Left lobe of liver (tissue), 2 donors: ENCODE measurements around the gene DNAJC4. TPM values are rescaled to one million over a fixed set of nuclear protein-coding genes. Genes with fewer than 3 reads are reported as not detected.
A peak's percentile ranks its signal among the peaks of the same experiment; 100 is the strongest.

Experiments
- ATAC-seq: fragments of 200-7000 bp; cut with Tn5 transposase; one replicate; pipeline ENCODE4 v1.9.1; 2020; ENCODE audit warnings: mild to moderate bottlenecking, moderate library complexity
- DNase-seq: peaks from one replicate; pipeline ENCODE4 v3.0.0-alpha.2; 2020; ENCODE audit warnings: low spot score
- total RNA-seq: library from RNA; stranded (reverse); gene quantifications from one replicate; pipeline ENCODE4 v1.2.1, GENCODE V29; 2021
- donor health status: DM: no; HTN: no; CAD: no; lungs with moderate emphysema.
- donor health status: DM: no; HTN: yes; CAD: no.

DNAJC4 gene, protein sequence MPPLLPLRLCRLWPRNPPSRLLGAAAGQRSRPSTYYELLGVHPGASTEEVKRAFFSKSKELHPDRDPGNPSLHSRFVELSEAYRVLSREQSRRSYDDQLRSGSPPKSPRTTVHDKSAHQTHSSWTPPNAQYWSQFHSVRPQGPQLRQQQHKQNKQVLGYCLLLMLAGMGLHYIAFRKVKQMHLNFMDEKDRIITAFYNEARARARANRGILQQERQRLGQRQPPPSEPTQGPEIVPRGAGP
- 28.2 TPM for total RNA-seq

DNA sequence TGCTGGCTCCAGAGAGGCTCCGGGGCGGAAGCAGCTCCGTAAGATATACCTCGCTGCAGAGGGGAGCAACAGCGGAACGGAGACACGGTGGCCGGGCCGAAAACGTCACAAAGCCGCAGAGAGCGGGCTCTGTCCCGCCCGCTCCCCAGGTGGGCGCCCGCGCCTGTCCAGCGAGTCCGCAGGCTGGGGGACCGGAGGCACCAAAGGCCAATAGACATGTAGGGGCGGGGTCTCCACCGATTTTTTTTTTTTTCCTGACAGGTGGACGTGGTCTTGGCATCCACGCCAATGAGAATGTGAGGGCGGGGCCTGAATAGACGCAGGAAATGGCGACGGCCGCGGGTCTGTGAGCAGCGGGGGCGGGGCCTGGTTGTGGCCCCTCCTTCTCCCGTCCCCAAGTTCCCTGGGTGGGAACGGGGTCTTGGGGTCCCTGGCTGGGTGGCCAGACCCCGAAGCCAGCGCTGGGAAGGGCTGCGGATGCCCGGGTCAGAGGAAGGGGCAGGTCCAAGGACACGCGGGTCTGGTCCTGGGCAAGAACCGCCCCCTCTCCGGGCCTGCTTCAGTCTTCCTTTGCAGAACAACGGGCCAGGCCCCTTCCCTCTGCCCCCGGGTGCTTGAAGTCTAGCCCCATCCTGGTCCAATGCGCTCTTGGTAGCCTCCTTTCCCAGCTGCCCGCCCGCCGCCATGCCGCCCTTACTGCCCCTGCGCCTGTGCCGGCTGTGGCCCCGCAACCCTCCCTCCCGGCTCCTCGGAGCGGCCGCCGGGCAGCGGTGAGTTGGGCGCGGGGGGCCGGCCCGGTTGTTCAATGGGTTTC is at the start of gene DNAJC4:
TSS of gene DNAJC4 (plus strand) at position 378 of the 814 bp plus-strand sequence. CDS start at position 685, 307 bp downstream.
- DNase-seq (peak; percentile 94), ATAC-seq (peak; percentile 72)

DNA sequence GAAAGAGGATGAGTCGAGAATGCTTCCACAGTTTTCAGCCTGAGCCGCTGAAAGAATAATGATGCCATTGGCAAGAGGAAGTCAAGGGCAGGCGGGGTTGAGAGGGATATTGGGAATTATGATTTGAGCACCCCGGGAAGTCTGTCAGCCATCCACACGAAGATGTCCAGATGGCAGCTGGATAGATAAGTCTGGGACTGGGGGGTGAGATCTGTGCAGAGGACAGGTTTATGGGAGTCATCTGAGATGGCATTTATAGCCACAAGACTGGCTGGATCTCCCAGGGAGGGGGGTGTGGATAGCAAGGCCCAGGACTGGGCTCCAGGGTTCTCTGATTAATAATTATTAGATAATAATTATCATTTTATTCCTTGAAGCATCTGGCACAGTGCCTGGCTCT is 49.5 kb upstream of the DNAJC4 start:
- ATAC-seq (no peak), DNase-seq (no peak)

DNA sequence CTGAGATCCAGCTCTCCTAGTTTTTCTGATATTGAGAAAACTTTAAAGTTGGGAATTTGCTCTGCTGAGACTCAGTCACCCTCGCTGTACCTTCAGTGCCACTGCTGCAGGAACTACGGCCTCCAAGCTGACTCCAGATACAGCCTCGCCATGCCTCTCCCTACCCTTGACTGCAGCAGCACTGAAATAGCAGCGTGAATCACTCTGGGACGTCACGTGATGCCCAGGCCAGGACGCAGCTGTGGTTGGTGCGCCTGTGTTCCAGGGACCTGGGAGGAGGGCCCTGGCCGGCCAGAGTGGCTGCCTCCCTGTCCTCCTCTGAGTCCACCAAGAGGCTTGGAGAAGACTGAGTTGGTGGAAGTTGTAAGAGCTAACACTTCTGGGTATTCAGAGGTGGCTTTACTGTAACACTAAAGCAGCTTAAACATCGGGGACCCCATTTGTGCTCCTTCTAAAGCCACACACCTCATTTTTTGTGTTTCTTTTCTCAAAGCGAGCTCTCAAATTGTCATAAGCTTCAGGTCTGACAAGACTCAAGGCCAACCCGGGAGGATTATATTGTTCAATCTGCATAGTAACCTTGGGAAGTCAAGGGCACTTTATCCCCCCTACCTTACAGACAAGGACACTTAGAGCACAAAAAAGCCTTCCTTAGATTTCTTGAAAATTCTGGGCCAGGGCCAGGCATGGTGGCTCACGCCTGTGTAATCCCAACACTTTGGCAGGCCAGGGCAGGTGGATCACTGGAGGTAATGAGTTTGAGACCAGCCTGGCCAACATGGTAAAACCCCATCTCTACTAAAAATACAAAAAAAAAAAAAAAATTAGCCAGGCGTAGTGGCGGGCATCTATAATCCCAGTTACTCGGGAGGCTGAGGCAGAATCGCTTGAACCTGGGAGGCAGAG is 48.6 kb upstream of the DNAJC4 start:
- ATAC-seq = no peak
- peak; percentile 56 for DNase-seq

DNA sequence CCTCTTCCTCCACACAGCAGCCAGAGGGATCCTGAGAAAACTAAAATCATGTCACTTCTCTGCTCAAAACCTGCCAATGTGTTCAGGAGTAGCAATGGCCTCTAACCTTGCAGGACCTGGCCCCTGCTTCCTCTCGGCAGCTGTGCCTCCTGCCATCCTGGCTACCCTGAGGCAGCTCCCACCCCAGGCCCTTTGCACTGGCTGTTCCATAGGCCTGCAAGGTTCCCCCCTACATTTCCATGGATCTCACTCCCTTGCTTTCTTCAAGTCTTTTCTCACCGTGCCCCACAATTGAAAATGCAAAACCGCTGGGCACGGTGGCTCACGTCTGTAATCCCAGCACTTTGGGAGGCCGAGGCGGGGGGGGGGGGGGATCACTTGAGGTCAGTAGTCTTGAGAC is 46.5 kb upstream of the DNAJC4 start:
- DNase-seq (no peak), ATAC-seq (no peak)

DNA sequence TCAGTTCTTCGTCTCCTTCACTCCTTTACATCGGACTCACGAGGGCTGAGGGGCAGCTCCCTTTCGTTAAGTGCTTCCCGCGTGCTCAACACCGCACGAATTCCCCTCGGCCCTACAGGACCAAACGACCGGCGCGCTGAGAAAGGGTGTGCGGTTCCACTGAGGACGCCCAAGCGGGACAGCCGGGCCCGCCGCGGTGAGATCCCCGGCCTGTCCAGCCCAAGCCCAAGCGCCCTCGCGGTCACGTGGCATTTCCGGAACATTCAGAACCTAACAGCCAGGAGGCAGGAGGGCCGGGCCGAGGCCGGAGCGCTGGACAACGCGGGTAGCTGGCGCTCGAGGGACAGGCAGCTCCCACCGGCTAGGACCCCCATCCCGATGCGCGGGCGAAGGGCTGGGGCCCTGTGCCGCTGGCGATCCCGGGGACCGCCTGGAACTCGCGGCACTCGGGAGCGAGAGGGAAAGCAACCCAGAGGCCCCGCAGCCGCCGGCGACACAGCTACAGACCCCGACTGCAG is 45.1 kb upstream of the DNAJC4 start:
- ATAC-seq = peak; percentile 63

DNA sequence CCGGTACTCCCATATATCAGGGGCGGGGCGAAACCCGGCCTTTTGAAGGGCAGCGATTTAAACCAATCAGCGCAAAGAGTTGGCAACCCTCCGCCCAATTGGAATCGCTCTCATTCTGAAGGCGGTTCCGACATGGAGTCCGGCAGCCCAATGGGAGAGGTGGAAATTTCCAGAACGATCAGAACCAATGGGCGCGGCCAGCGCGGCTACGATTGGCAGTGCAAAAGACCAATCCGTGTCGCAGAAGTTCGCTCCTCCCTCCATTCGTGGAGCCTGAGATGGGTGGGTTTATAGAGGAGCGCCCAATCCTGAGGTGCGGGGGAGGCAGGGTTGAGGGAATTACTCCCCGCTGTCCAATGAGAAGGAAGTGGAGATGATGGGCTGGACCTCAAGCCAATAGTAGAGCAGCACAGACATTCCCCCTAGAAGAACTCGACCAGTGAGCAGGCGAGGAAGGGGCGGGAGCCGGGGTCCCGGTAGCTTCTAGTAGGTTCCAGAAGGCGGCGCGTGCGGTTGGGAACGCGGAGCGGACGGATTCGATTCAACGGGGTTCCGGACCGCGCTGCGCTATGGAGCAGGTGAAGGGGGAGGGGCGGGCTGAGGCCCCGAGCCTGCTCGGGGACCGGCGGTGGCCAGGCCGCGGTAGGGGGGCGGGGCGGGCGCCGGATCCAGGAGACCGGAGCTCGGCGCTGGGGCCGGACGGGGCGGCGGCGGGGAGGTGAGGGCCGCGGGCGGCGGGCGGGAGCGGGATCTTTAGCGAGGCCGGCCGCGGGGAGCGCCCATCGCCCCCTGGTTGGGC is 44.5 kb upstream of the DNAJC4 start, which contains the start of gene STIP1:
TSS of gene STIP1 (plus strand) at position 479 of the 799 bp plus-strand sequence. CDS start at position 570, 91 bp downstream.
- DNase-seq (peak; percentile 99), ATAC-seq (peak; percentile 84)

More for the DNA sequence above, 45.1 kb upstream of the DNAJC4 start:
- DNase-seq = peak; percentile 88

DNA sequence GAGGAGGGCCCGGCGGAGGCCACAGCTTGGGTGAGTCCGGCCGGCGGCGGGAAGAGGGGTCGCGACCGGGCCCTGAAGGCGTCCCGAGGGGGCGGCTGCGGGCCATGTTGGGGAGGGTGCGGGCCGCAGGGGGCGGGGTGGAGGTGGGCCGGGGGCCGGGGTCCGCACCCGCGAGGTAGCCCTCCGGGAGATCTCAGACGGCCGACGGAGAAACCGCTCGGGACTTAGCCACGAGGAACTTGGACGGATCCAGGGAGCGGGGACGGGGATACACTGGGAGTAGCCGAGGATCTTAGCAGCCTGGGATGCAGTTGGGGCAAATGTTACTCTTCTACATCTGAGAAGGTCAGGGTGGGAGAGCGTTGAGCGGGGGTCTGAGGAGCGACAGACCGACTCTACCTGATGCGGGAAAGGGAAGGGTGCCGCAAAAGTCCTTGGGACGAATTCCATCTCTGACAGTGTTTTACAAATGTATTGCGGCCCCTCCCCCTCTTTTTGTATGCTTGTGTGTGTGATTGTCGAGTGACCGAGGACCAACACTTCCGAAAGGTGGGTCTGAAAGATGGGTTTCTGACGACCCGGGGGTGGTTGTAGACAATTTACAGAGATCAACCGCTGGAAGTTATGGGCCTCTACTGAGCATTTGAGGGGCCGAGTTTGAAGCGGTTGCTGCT is 43.7 kb upstream of the DNAJC4 start:
- DNase-seq (no peak), ATAC-seq (no peak)

DNA sequence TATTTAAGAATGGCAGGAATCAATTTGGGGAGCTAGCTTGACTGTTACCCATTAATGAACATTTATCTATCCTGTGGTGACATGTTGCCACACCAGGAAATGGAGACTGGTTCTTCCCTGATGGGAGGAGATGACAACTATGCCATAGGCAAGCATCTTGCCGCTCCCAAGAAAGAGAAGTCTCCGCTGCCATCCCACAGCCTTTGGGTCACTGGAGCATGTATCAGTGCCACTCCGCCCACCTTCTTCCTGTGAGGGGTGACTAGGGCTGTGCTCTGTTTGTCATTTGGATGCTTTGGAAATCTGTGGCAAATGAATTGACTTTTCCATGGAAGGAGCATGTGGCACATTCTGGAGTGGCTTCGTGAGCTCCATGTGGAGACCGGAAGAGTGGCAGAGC is 37.9 kb upstream of the DNAJC4 start:
- DNase-seq (no peak), ATAC-seq (no peak)

DNA sequence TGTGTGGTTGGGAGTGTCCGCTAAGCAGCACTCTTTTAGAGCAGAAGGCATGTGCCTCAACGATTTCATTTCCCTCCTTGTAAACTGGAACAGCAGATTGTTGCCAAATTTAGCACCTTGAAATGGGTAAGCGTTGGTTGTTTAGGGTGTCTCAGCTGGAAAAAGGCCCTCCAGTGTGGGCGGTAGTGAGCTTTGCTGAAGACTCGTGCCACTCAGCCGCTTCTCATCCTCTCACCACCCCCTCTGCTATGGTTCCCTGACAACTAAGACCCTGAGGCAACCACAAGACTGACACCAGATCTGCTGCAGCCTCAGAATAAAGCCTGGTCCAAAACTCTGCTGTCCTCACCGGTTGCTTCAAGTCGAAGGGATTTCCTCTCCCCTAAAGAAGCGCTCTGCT is 33.7 kb upstream of the DNAJC4 start:
- no peak for ATAC-seq
- DNase-seq = no peak

DNA sequence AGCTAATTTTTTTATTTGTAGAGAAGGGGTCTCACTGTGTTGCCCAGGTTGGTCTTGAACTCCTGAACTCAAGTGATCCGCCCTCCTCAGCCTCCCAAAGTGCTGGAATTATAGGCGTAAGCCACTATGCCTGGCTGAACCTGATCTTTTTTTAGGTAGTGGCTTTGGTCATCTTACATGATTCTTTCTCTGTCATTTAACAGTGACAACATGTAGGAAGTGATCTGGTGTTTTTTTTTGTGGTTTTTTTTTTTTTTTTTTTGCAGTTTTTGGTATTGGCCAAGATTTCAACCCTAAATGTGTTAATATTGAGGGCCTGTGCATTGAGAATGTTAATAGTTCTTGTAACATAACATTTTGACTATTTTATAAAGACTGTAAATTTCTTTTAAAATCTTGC is 31.8 kb upstream of the DNAJC4 start:
- DNase-seq (no peak), ATAC-seq (no peak)

DNA sequence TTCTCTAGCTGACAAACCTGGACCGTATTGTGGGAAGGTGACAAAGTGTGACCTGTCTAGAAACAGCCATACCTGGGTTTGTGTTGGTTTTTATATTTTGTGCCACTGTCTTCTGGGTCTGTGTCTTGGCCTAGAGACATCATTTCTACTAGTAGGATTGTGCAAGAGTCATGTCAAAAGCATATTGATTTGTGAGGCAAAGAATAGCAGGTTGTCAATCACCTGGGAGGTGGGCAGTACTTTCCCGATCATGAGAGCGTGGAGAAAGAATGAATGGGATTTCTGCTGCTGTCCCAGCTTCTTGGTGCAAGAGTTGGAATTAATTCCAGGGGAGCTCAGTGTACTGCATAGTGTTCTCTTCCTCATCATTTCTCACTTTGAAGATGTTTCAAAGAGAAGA is 28.8 kb upstream of the DNAJC4 start:
- ATAC-seq (peak; percentile 44), DNase-seq (no peak)

DNA sequence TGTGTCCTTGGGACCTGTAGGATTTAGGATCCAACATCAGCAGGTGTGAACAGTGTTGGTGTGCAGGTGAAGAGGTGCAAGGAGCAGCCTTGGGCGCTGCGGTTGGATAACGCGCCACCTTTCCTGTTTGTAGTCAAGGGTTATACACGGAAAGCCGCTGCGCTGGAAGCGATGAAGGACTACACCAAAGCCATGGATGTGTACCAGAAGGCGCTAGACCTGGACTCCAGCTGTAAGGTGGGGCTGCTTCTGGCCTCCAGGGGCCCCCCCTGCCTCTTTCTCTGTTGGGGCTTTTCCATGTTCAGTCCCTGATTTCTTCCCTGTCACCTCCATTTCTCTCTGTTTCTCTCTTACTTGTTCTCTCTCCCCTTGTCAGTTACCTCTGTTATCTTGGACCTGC is 27.4 kb upstream of the DNAJC4 start:
- no peak for ATAC-seq
- DNase-seq = no peak

DNA sequence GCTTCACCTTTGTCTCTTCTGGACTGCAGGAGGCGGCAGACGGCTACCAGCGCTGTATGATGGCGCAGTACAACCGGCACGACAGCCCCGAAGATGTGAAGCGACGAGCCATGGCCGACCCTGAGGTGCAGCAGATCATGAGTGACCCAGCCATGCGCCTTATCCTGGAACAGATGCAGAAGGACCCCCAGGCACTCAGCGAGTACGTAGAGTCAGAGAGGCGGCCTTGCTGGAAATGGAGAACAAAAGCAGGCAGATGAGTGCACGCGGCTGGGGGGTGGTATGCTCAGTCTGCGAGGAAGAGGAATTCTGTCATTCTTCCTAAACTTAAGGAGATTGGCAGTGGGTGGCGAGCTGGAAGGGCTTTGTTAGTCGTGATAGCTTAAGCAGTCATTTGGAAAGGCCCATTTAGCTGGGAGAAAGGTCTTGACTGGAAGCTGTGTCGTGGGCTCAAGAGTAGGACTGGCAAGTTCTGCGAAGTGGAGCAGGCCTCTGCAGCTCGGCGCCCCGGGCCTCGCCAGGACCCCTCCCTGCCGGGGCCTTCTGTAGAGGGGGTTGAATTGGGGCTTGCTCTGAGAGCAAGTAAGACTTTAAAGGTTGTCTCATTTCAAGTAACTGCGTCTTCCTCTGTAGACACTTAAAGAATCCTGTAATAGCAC is 26.8 kb upstream of the DNAJC4 start:
- DNase-seq (no peak), ATAC-seq (no peak)

DNA sequence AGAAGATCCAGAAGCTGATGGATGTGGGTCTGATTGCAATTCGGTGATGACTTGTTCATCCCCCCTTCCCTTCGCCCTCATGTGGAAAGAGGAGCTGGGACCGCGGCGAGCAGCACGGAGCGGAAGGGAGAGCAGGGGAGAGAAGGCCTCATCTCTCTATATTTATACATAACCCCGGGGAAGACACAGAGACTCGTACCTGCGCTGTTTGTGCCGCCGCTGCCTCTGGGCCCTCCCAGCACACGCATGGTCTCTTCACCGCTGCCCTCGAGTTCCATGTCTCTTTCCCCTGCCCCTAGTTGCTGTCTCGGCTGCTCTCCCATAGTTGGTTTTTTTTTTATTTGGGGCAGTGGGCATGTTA is 26.3 kb upstream of the DNAJC4 start:
- DNase-seq (no peak), ATAC-seq (no peak)

DNA sequence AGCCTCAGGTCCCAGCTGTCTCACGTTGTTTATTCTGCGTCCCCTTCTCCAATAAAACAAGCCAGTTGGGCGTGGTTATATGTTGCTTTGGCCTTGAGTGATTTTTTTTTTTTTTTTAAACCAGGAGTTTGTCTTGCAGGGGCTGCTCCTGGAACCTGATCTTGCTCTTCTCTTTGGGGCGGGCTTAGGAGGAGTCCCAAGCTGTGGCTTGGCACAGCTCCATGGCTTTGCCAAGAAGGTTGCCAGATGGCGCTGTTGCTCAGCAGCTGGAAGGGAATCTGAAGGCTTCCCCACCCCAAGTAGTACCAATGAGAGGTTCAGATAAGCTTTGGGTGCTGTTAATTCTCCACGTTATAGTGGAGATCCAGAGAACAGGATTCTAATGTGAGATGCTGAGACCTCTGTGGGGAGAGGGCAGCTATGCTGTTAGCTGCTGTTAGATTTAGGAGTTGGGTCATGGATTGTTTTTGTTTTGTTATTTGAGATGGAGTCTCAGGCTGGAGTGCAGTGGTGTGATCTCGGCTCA is 25.8 kb upstream of the DNAJC4 start:
- DNase-seq (peak; percentile 80), ATAC-seq (peak; percentile 74)

DNA sequence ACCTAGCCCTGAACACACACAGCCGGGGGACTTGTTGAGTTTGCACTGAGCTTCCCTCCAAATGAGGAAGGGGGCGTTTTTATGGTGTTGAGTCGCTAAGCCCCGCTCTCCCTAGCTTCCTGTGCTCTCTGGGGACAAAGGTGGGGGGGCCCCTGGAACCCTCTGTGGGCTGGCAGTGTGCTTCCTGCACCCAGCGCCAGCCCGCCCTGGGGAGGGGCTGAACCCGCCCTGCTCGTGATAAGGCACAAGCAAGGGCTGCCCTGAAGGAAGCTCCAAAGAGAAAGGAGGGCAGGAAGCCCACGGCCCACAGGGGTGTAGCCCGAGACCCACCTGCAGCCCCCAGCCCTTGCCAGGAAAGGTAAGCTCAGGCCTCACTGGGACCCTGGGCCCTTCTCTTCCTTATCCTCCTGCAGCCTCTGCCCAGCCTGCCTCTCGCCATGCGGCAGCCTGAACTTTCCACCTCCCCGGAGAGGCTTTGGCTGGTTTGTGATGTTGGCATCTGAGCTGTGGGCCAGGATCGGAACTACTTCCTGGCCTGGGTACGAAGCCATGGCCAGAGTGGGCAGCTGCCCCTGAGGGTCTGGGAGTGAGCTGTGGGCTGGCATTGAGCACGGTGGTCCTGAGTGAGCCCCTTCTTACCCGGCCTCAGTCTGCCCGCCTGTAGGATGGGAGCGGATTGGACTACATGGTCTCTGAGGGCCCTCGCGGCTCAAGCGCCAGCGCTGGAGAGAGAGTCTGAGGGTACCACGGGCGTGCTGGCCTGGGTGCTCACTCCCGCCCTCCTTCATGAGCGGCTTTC is 23.7 kb upstream of the DNAJC4 start, which contains the start of gene FERMT3:
TSS of gene FERMT3 (plus strand) at position 265 of the 799 bp plus-strand sequence. CDS start 644 bp downstream, outside the sequence.
- ATAC-seq = peak; percentile 42
- peak; percentile 57 for DNase-seq

DNA sequence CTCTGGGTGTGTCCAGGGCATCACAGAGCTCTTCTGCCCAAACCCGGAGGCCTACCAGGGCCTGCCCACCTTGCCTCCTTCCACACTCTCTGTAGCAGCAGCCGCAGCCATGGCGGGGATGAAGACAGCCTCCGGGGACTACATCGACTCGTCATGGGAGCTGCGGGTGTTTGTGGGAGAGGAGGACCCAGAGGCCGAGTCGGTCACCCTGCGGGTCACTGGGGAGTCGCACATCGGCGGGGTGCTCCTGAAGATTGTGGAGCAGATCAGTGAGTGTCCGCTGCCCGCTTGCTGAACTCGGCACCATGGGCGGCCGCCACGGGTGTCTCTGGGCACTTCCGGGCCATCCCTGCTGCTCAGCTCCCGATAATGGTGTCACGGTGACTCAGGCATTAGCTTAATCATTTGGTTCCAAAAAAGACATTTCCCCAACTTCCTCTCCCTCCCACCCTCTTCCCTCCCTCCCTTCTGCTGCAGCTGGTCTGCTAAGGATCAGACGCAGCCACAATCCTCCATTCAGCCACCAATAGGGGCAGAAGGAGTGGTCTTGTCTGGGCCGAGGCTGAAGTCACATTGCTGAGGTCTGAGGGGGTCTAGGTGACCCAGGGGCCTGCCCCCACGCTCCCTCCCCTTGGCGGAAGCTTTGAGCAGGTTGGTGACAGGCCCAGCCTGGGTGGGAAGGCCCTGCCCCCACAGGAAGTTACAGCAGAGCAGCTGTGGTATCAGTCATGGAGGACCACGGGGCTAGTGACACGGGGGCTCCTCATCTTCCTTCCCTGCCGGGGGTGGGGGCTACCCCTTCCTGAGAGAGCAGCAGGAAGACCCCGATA is 22.9 kb upstream of the DNAJC4 start:
- DNase-seq (peak; percentile 61), ATAC-seq (peak; percentile 35)
